NCI-H526 (cell line): Measurements from ENCODE around the gene MATR3.
"Not testable (repeated sequence)": the region's sequence is repeated elsewhere in the genome, so short reads cannot be mapped to it uniquely, and the experiment has no call there.

ENCODE experiments used
- DNase-seq, 2 experiments: peaks; one replicate each; lab custom pipeline; 2025; lab: John Stamatoyannopoulos, UW

Gene MATR3

GRCh38 chr5:139297439-139298133 is 4.0 kb downstream of the MATR3 start:
- DNase-seq: no peak

DNA sequence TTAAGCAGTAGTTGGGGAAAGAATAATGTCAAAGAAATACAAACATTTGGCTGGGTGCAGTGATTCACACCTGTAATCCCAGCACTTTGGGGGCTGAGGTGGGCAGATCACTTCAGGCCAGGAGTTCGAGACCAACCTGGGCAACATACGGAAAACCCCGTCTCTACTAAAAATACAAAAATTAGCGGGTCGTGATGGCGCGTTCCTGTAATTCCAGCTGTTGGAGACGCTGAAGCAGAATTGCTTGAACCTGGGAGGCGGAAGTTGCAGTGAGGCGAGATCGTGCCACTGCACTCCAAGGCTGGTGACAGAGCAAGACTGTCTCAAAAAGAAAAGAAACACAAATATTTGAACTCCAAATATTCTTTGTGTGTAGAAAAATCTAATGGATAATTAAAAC is 4.7 kb downstream of the MATR3 start:
- DNase-seq: no peak

GRCh38 chr5:139299486-139299885 is 5.9 kb downstream of the MATR3 start:
- no peak for DNase-seq

GRCh38 chr5:139301808-139302499 is 8.4 kb downstream of the MATR3 start:
- DNase-seq: no peak

GRCh38 chr5:139304391-139305324 is 11.1 kb downstream of the MATR3 start:
- no peak for DNase-seq

- DNase-seq: no peak
These were observed 12.7 kb downstream of the MATR3 start for GRCh38 chr5:139306197-139306596.

DNA sequence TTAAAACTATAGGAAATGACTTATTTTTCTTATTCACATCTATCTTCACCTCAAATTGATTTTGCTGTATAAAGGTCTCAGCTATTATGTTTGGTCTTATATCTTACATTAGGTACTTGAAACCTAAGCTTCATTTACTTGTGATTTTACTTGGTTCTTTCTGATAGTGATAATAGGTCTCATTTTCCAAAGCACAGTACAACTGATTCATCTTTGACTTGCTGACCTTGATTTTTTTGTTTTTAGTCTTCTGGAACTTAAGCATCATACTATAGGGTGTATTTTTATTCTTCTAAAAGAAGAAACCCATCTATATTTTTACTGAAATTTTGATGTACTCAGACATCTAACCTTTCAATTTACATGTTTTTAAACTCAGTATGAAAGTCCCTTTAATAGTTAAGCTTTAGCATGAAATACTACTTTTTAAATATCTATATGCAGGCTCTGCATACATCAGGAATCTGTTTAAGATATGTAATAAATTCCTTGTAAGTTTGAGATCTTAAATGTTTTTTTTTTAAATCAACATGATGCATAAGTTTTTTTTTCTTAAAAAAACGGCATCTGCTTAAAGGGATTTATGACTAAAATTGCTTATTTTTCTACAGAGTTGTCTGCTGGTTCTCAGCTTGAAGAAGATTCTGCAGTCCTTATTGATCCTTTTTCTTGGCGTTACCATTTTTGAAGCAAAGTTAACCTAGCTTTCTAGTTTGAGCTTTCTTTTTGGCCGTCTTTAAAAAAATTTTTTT is 13.3 kb downstream of the MATR3 start:
- DNase-seq: no peak

DNA sequence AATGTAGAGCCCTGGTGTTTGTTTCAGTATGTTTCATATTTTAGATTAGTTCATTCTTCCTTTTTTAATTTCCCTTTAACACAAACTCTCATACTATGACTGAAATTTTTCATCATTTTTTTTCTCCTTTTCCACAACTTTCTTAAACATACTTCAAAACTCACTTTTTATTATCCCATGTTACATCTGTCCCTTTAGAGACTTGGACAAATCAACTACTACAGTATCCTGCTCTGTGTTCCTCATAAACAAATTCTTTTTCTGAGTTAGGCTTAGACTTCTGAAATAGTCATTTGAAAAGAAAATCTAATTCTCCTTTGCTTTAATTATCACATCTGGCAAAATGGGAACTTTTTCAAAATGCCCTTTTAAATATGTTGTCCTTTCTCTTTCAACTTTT is 15.3 kb downstream of the MATR3 start:
- no peak for DNase-seq

DNA sequence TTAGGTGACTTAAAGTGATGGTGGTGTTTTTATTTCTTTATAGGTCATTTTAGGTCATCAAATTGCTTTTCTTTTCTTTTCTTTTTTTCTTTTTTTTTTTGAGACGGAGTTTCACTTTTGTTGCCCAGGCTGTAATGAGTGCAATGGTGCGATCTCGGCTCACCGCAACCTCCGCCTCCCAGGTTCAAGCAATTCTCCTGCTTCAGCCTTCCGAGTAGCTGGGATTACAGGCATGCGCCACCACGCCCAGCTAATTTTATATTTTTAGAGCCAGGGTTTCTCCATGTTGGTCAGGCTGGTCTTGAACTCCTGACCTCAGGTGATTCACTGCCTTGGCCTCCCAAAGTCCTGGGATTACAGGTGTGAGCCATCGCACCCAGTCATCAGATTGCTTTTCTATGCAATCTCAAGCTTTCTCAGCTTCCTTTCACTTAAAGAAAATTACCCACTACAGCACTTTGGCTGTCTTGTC is 17.2 kb downstream of the MATR3 start:
- DNase-seq: not testable (repeated sequence)

GRCh38 chr5:139312075-139312474 is 18.5 kb downstream of the MATR3 start:
- no peak for DNase-seq

GRCh38 chr5:139314276-139314675 is 20.7 kb downstream of the MATR3 start:
- DNase-seq: no peak

GRCh38 chr5:139315056-139315615 is 21.6 kb downstream of the MATR3 start:
- no peak for DNase-seq

- DNase-seq: no peak
These were observed 42.3 kb downstream of the MATR3 start for GRCh38 chr5:139335811-139336210.

GRCh38 chr5:139340051-139340450 is 46.5 kb downstream of the MATR3 start:
- no peak for DNase-seq

DNA sequence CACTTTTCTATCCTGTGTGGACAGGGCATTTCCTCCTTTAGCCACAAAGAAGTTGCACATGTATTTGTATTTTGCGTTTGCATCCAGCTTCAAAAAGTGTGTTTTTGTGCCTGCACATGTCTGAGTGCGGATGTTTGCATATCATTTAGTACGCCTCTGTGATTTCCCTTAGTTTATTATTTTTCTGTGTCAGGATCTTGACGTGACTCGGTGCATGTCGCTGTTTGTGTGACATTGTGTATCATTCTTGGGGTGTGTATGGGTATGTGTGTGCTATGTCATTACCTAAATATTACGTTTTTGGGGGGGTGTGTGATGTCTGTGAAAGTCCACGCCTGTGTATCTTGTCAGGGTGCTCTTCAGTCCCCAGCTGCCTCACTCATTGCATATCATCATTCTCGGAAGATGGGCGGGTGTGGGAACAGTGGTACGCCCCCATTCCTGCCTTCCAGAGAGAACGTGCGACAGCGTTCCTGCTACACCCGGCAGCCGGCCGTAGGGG is 47.7 kb downstream of the MATR3 start:
- DNase-seq: no peak

- DNase-seq: peak; percentile 99 to 100
These were observed 48.3 kb downstream of the MATR3 start, which contains the start of gene PAIP2 for GRCh38 chr5:139341689-139342422. Gene PAIP2 (plus strand): TSS chr5:139341854. CDS start chr5:139363785, 21,931 bp downstream.

- DNase-seq: no peak
These were observed 48.8 kb downstream of the MATR3 start for GRCh38 chr5:139342423-139342723.

GRCh38 chr5:139343476-139343875 is 49.9 kb downstream of the MATR3 start:
- no peak for DNase-seq

DNA sequence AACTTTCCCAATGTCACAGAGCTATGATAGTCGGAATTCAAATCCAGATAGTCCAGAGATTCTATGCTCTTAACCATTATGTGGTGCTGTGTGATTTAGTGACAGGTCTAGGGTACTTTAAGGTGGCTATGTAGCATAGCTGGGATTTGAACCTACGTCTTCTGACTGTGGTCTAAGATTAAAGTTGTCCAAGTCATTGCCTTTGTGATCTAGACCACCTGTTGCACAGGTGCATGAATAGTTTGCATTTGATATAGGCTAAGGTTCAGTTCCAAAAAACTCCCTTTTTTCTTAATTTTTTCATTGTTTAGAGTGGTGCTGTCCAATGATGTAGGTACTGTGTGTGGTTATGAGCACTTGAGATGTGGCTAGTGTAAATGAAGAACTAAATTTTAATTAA is 50.6 kb downstream of the MATR3 start:
- no peak for DNase-seq

GRCh38 chr5:139345442-139345841 is 51.9 kb downstream of the MATR3 start:
- not testable (repeated sequence) for DNase-seq

DNA sequence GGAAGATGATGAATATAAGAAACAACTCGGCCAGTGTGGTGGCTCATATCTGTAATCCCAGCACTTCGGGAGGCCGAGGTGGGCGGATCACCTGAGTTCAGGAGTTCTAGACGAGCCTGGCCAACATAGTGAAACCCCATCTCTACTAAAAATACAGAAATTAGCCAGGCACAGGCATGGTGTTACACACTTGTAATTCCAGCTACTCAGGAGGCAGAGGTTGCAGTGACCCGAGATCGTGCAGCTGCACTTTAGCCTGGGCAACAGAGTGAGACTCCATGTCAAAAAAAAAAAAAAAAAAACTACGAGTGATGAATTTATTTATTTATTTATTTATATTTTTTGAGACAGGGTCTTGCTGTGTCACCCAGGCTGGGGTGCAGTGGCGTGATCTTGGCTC is 54.3 kb downstream of the MATR3 start:
- not testable (repeated sequence) for DNase-seq
